ENCODE results near the gene GAPDHS.

Gene GAPDHS

DNA sequence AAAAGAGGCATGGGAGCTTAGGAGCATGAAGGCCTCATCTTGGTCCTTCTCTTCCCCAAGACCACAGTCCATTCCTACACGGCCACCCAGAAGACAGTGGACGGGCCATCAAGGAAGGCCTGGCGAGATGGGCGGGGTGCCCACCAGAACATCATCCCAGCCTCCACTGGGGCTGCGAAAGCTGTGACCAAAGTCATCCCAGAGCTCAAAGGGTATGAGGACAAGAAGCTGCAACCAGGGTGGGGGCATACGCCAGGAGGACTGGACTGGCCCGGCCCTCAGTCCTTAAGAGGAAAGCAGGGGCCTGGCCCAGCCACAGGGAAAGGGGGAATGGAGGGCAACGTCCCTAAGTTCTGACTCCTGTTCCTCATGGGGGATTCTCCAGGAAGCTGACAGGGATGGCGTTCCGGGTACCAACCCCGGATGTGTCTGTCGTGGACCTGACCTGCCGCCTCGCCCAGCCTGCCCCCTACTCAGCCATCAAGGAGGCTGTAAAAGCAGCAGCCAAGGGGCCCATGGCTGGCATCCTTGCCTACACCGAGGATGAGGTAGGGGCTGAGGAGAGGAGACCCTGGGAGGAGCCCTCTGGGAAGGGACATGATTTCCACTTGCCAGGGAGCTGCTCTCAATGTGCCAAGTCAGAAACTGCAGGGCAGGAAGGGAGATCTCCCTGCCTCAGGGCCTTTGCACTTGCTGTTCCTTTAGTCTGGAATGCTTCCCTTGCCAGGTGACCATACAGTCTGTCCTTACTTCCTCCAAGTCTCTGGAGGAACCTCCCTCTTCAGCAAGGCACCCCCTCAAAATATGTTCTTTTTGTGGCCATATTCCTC lies 10.2 kb downstream of the GAPDHS start:
- TF ChIP-seq, protein P1, sequence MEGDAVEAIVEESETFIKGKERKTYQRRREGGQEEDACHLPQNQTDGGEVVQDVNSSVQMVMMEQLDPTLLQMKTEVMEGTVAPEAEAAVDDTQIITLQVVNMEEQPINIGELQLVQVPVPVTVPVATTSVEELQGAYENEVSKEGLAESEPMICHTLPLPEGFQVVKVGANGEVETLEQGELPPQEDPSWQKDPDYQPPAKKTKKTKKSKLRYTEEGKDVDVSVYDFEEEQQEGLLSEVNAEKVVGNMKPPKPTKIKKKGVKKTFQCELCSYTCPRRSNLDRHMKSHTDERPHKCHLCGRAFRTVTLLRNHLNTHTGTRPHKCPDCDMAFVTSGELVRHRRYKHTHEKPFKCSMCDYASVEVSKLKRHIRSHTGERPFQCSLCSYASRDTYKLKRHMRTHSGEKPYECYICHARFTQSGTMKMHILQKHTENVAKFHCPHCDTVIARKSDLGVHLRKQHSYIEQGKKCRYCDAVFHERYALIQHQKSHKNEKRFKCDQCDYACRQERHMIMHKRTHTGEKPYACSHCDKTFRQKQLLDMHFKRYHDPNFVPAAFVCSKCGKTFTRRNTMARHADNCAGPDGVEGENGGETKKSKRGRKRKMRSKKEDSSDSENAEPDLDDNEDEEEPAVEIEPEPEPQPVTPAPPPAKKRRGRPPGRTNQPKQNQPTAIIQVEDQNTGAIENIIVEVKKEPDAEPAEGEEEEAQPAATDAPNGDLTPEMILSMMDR (IDR thresholded peaks at IDR 0.05; ENCODE audit: low read depth, low read length), result no peak
- in situ Hi-C loops (cut with HindIII; ENCODE audit: low sequenced_read_pairs), result no loop called here
- H3K4me3 ChIP-seq (ENCODE audit: low read depth, low read length), result no peak overlapping the region
- no peak for DNase-seq (ENCODE audit: low read depth, low spot score)

DNA sequence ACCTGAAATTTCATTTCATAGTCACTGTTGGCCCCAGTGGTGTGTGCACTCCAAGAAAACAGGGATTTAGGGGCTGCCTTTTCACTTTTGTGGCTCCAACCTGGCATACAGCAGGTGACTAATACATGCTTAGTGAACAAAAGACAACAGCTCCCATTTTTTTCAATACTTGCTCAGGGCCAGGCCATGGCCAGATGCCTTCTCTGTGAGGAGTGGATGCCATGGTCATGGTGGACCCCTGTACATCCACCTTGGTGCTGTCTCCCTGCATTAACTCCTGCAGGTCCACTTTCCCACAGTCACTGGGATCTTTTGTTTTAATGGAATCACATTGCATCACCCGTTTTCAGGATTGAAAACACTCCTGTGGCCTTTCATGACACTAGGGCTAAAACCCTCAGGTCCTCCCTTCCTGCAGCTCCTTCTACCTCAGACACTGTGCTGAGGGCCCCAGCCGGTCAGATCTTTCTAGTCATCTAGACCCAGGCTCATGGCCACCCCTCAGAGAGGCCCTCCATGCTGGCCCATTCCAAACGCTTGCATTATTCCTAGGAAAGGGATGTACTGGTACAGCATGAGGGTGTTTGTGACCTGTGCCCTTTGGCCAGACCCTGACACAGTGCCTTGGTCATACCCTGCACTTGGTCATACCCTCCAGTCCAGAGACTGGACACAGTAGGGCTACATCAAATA lies 11.0 kb downstream of the GAPDHS start:
- DNase-seq (ENCODE audit: low read depth, low spot score), result no peak
- in situ Hi-C loops (cut with HindIII; ENCODE audit: low sequenced_read_pairs), result no loop called here
- TF ChIP-seq, protein P1 (IDR thresholded peaks at IDR 0.05; ENCODE audit: low read depth, low read length), result no peak
- peak overlapping the region; percentile 92 for H3K4me3 ChIP-seq (ENCODE audit: low read depth, low read length)

DNA sequence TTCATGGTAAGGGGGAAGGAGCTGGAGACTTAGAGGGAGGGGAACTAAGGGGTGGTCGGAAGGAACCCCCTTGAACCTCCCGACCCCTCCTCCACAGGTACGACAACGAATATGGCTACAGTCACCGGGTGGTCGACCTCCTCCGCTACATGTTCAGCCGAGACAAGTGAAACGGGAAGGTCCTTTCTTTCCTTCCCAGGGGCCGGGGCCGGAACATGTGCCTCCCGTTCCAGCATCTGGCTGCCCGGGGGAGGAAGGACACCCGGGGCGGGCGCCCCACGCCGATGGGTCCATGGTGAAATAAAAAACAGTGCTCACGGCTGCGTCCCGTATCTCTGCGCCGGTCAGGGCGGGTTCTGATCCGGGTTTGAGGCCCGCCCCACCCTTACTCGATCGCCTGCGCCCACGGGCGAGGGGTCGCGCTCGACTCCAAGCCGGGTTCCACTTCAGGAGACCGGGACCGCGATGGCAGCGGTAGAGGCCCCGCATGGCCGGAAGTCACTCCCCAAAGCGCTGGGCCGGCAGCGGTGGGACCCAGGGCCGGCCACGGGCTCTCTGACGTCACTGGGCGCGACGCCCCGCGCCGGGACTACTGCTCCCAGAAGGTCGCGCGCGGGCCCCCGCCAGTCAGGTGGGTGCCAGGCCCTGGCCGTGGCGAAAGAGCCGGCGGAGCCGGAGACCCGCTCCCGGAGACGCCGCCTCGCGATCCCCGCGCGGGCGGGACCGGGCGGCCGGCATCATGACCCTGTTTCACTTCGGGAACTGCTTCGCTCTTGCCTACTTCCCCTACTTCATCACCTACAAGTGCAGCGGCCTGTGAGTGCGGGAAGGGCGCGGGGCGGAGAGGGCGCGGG lies 12.0 kb downstream of the GAPDHS start, which contains the start of gene TMEM147:
TMEM147 (plus strand) TSS at position 626 of the 854 bp plus-strand sequence; CDS start at position 740, 114 bp downstream.
- peak; percentile 89 for DNase-seq (ENCODE audit: low read depth, low spot score)
- in situ Hi-C loops (cut with HindIII; ENCODE audit: low sequenced_read_pairs), result no loop called here
- TF ChIP-seq, protein P1 (IDR thresholded peaks at IDR 0.05; ENCODE audit: low read depth, low read length), result no peak
- peak within 1 kb of the TSS; percentile 92 for H3K4me3 ChIP-seq (ENCODE audit: low read depth, low read length)

DNA sequence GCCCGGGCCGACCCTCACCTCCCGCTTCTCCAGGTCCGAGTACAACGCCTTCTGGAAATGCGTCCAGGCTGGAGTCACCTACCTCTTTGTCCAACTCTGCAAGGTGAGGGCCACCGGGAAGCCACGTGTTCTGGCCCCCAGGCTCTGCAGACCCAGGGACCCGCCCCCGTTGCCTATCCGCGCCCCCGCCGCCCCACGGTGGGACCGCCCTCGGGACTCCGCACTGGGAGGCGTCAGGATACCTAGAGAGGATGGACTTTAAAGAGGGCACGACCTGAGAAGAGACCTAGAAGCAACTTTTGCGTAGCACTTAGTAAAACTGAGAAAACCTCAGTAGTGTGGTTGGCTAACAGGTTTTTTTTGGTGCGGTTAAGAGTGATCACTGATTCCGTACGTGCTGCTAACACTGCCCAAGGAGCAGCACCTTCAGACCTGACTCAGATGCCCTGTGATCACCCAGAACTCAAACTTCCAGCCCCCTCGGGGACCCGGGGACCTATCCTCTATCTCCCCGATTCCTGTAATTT lies 12.7 kb downstream of the GAPDHS start:
- TF ChIP-seq, protein P1 (IDR thresholded peaks at IDR 0.05; ENCODE audit: low read depth, low read length), result no peak
- H3K4me3 ChIP-seq (ENCODE audit: low read depth, low read length), result peak overlapping the region; percentile 92
- in situ Hi-C loops (cut with HindIII; ENCODE audit: low sequenced_read_pairs), result no loop called here
- no peak for DNase-seq (ENCODE audit: low read depth, low spot score)

DNA sequence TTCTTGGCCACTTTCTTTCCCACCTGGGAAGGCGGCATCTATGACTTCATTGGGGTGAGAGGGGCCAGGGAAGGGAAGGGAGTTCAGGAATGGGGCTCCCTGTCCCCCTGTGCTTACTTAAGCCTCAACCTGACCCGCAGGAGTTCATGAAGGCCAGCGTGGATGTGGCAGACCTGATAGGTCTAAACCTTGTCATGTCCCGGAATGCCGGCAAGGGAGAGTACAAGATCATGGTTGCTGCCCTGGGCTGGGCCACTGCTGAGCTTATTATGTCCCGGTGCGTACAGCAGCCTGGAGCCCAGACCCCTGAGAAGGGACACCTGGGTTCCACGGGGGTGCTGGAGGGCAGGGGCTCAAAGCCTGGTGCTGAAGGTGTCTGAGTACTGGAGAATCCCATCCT lies 13.3 kb downstream of the GAPDHS start:
- in situ Hi-C loops (cut with HindIII; ENCODE audit: low sequenced_read_pairs), result no loop called here
- H3K4me3 ChIP-seq (ENCODE audit: low read depth, low read length), result peak overlapping the region; percentile 92
- no peak for DNase-seq (ENCODE audit: low read depth, low spot score)
- TF ChIP-seq, protein P1 (IDR thresholded peaks at IDR 0.05; ENCODE audit: low read depth, low read length), result no peak

All from astrocyte of the spinal cord (primary cell).